Measurements from ENCODE around the gene GATD1.

- TF ChIP-seq RAD21 (IDR thresholded peaks at IDR 0.05; ENCODE audit: low read depth) (no peak), EP300 (IDR thresholded peaks at IDR 0.05; ENCODE audit: borderline replicate concordance) (no peak), REST (IDR thresholded peaks at IDR 0.05; ENCODE audit: low read depth) (no peak)
Observed at GRCh38 chr11:792873-793272, 15.6 kb upstream of the GATD1 start.
